Heart left ventricle (tissue), 13 donors: ENCODE measurements around the gene OR5AR1.
"Not testable (repeated sequence)": the region's sequence is repeated elsewhere in the genome, so short reads cannot be mapped to it uniquely, and the experiment has no call there.

Experiments used
- CTCF ChIP-seq, 12 donors: fragments of 200-600 bp; sonication (generic) in 4 of 12; IDR thresholded peaks; one replicate each; pipeline versions ENCODE4 v1.5.0 to v1.8.0; 2018 to 2022; ENCODE audit warnings: antibody characterized with exemption in 12 of 12, mild to moderate bottlenecking in 5 of 12
- POLR2A ChIP-seq, 2 donors: fragments of 450-650 bp; IDR thresholded peaks; one replicate each; pipeline ENCODE4 v1.6.1; 2017; ENCODE audit warnings: antibody characterized with exemption in 2 of 2, mild to moderate bottlenecking in 2 of 2, moderate library complexity in 2 of 2
- donor health status: ischemic (EF 13 %, LVEDD 7.1; RV severe dilation, severe dysfunction).
- donor health status: DM: no; HTN: yes; CAD: no.
- donor health status: DM: no; HTN: no; CAD: no.
- donor health status: ischemic (EF 25% LVEDD 6.9; RV normal size, moderate dysfunction).
- donor health status: ischemic (EF 25% LVEDD 5.7; RV mildly dilated, moderate dysfunction).
- donor health status: ischemic (EF 35%, LVEDD 5.7; RV mildly dilated, moderate dysfunction).
- donor health status: nonischemic (EF 11% LVEDD 7.7; RV severe dilation, severe dysfunction).
- donor health status: DM: yes; HTN: yes; CAD: no.
- donor health status: PGD.
- donor health status: ischemic (EF 29% LVEDD 5.4; RV normal size, mild dysfunction).
- donor health status: nonischemic (EF 23%, LVEDD 6.1; RV moderate dilation, normal function).

- not testable (repeated sequence) for TF ChIP-seq CTCF, POLR2A (IDR thresholded peaks at IDR 0.05)
Observed at GRCh38 chr11:56691179-56691578, 27.7 kb downstream of the OR5AR1 start.
